Measurements from ENCODE around the gene IQGAP2.

Gene IQGAP2

DNA sequence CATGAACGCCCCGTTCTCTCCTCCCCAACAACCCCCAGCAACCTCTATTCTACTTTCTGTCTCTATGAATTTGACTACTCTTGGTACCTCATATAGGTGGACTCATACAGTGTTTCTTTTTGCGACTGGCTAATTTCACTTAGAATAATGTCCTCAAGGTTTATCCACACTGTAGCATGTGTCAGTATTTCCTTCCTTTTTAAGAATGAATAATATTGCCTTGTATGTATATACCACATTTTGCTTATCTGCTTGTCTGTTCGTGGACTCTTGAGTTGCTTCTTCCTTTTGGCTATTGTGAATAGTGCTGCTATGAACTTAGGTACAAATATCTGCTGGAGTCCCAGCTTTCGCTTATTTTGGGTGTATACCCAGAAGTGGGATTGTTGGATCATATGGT, 42.7 kb downstream of the IQGAP2 start:
- Histone ChIP-seq H3K9ac (ENCODE audit: low read length in 5 of 5) (no peak overlapping the region), H3K4me1 (ENCODE audit: control insufficient read depth in 5 of 5, insufficient read depth in 5 of 5, low read length in 5 of 5) (peaks cover 0 to 3% (median 0%) of the 10 kb centered on the region in 5 donors), H3K9me3 (ENCODE audit: control insufficient read depth in 5 of 5, low read length in 5 of 5) (no peaks in the 10 kb centered on the region), H3K27me3 (ENCODE audit: control insufficient read depth in 5 of 5, insufficient read depth in 4 of 5, low read length in 5 of 5) (no peaks in the 10 kb centered on the region), H3K36me3 (ENCODE audit: control insufficient read depth in 5 of 5, insufficient read depth in 5 of 5, low read length in 5 of 5) (no peaks in the 10 kb centered on the region), H3K4me3 (ENCODE audit: low read depth in 1 of 5, low read length in 5 of 5) (no peak overlapping the region), H3K27ac (ENCODE audit: low read depth, low read length) (no peak overlapping the region)

DNA sequence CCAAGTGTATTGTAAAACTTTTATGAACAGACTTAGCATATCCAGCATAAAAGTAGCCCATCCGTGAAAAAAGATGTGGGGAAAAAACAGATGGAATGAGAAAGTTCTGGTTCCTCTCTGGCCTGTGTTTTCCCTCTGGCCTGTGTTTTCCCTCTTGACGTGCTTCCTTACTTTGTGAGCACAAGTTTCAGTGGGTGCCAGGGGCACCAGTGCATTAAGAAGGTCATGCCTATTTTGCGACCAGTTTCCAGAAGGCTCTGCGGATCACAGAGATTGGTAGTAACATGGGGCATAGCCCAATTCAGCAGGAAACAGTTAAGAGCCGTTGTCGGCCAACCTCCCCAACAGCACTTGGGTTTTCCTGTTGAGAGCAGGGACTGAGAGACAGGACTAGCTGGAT, 43.7 kb downstream of the IQGAP2 start:
- Histone ChIP-seq H3K27ac (ENCODE audit: low read depth, low read length) (no peak overlapping the region), H3K4me3 (ENCODE audit: low read depth in 1 of 5, low read length in 5 of 5) (no peak overlapping the region), H3K9me3 (ENCODE audit: control insufficient read depth in 5 of 5, low read length in 5 of 5) (no peaks in the 10 kb centered on the region), H3K9ac (ENCODE audit: low read length in 5 of 5) (no peak overlapping the region), H3K4me1 (ENCODE audit: control insufficient read depth in 5 of 5, insufficient read depth in 5 of 5, low read length in 5 of 5) (peaks cover 0 to 3% (median 0%) of the 10 kb centered on the region in 5 donors), H3K27me3 (ENCODE audit: control insufficient read depth in 5 of 5, insufficient read depth in 4 of 5, low read length in 5 of 5) (no peaks in the 10 kb centered on the region), H3K36me3 (ENCODE audit: control insufficient read depth in 5 of 5, insufficient read depth in 5 of 5, low read length in 5 of 5) (no peaks in the 10 kb centered on the region)

DNA sequence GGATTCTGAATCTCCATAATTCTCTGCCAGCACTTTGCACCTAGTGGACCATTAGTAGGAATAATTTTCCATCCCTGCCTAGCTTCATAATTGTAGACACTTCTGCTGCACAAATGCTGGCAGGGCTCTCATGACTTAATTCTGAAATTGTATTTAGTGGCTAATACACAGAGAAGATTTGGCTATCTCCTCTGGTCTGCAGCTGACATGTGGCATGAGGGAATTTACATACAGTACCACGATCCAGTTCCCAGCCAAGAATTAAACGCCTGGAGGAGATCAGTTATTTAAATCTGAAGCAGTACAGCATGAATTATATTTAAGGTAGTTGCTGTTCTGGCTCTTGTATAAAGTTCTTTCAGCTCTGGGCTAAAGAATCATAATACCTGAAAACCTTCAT, 46.5 kb downstream of the IQGAP2 start:
- Histone ChIP-seq H3K27ac (ENCODE audit: low read depth, low read length) (no peak overlapping the region), H3K9ac (ENCODE audit: low read length in 5 of 5) (no peak overlapping the region), H3K36me3 (ENCODE audit: control insufficient read depth in 5 of 5, insufficient read depth in 5 of 5, low read length in 5 of 5) (no peaks in the 10 kb centered on the region), H3K27me3 (ENCODE audit: control insufficient read depth in 5 of 5, insufficient read depth in 4 of 5, low read length in 5 of 5) (no peaks in the 10 kb centered on the region), H3K4me1 (ENCODE audit: control insufficient read depth in 5 of 5, insufficient read depth in 5 of 5, low read length in 5 of 5) (peaks cover 0 to 3% (median 0%) of the 10 kb centered on the region in 5 donors), H3K4me3 (ENCODE audit: low read depth in 1 of 5, low read length in 5 of 5) (no peak overlapping the region), H3K9me3 (ENCODE audit: control insufficient read depth in 5 of 5, low read length in 5 of 5) (no peaks in the 10 kb centered on the region)

DNA sequence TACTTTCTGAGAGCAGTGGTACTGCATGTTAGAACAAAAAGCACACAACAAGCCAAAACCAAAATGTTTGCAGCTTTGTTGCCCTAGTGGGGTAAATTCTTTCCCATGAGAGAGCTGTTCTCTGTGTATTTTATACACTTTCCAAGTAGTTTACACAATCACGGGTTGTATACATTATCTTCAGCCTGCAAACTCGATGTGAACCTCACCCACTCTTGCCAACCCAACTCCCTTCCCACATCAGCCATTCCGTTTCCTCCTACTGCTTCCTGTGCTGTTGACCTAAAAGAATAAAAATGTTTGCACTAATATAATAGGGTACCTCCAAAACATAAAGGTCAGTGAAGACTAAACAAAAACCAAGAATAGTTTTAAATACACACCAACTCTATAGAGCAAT, 47.0 kb downstream of the IQGAP2 start:
- Histone ChIP-seq H3K27ac (ENCODE audit: low read depth, low read length) (no peak overlapping the region), H3K9ac (ENCODE audit: low read length in 5 of 5) (no peak overlapping the region), H3K9me3 (ENCODE audit: control insufficient read depth in 5 of 5, low read length in 5 of 5) (no peaks in the 10 kb centered on the region), H3K4me3 (ENCODE audit: low read depth in 1 of 5, low read length in 5 of 5) (no peak overlapping the region), H3K27me3 (ENCODE audit: control insufficient read depth in 5 of 5, insufficient read depth in 4 of 5, low read length in 5 of 5) (no peaks in the 10 kb centered on the region), H3K4me1 (ENCODE audit: control insufficient read depth in 5 of 5, insufficient read depth in 5 of 5, low read length in 5 of 5) (peaks cover 0 to 3% (median 0%) of the 10 kb centered on the region in 5 donors), H3K36me3 (ENCODE audit: control insufficient read depth in 5 of 5, insufficient read depth in 5 of 5, low read length in 5 of 5) (no peaks in the 10 kb centered on the region)

- no peak overlapping the region for H3K4me3 ChIP-seq (ENCODE audit: low read depth in 1 of 5, low read length in 5 of 5)
- H3K9ac ChIP-seq (ENCODE audit: low read length in 5 of 5) = no peak overlapping the region
Measured at GRCh38 chr5:76451031-76451701, 48.1 kb downstream of the IQGAP2 start.

GRCh38 chr5:76455531-76456133, 52.5 kb downstream of the IQGAP2 start:
- H3K27ac ChIP-seq (ENCODE audit: low read depth, low read length) = no peak overlapping the region
- H3K4me3 ChIP-seq (ENCODE audit: low read depth in 1 of 5, low read length in 5 of 5) = no peak overlapping the region
- H3K9me3 ChIP-seq (ENCODE audit: control insufficient read depth in 5 of 5, low read length in 5 of 5) = no peaks in the 10 kb centered on the region
- no peaks in the 10 kb centered on the region for H3K4me1 ChIP-seq (ENCODE audit: control insufficient read depth in 5 of 5, insufficient read depth in 5 of 5, low read length in 5 of 5)
- H3K9ac ChIP-seq (ENCODE audit: low read length in 5 of 5) = no peak overlapping the region
- no peaks in the 10 kb centered on the region for H3K27me3 ChIP-seq (ENCODE audit: control insufficient read depth in 5 of 5, insufficient read depth in 4 of 5, low read length in 5 of 5)
- H3K36me3 ChIP-seq (ENCODE audit: control insufficient read depth in 5 of 5, insufficient read depth in 5 of 5, low read length in 5 of 5) = no peaks in the 10 kb centered on the region

More at GRCh38 chr5:76451031-76451701, 48.1 kb downstream of the IQGAP2 start:
- Histone ChIP-seq H3K9me3 (ENCODE audit: control insufficient read depth in 5 of 5, low read length in 5 of 5) (no peaks in the 10 kb centered on the region), H3K4me1 (ENCODE audit: control insufficient read depth in 5 of 5, insufficient read depth in 5 of 5, low read length in 5 of 5) (peaks cover 0 to 3% (median 0%) of the 10 kb centered on the region in 5 donors), H3K36me3 (ENCODE audit: control insufficient read depth in 5 of 5, insufficient read depth in 5 of 5, low read length in 5 of 5) (no peaks in the 10 kb centered on the region), H3K27ac (ENCODE audit: low read depth, low read length) (no peak overlapping the region), H3K27me3 (ENCODE audit: control insufficient read depth in 5 of 5, insufficient read depth in 4 of 5, low read length in 5 of 5) (no peaks in the 10 kb centered on the region)

- H3K27ac ChIP-seq (ENCODE audit: low read depth, low read length) = no peak overlapping the region
- H3K9me3 ChIP-seq (ENCODE audit: control insufficient read depth in 5 of 5, low read length in 5 of 5) = no peaks in the 10 kb centered on the region
- no peaks in the 10 kb centered on the region for H3K27me3 ChIP-seq (ENCODE audit: control insufficient read depth in 5 of 5, insufficient read depth in 4 of 5, low read length in 5 of 5)
- H3K4me3 ChIP-seq (ENCODE audit: low read depth in 1 of 5, low read length in 5 of 5) = no peak overlapping the region
- H3K36me3 ChIP-seq (ENCODE audit: control insufficient read depth in 5 of 5, insufficient read depth in 5 of 5, low read length in 5 of 5) = no peaks in the 10 kb centered on the region
- H3K4me1 ChIP-seq (ENCODE audit: control insufficient read depth in 5 of 5, insufficient read depth in 5 of 5, low read length in 5 of 5) = no peaks in the 10 kb centered on the region
- no peak overlapping the region for H3K9ac ChIP-seq (ENCODE audit: low read length in 5 of 5)
Measured at GRCh38 chr5:76456258-76456657, 53.2 kb downstream of the IQGAP2 start.

GRCh38 chr5:76457674-76458485, 54.8 kb downstream of the IQGAP2 start:
- no peak overlapping the region for H3K27ac ChIP-seq (ENCODE audit: low read depth, low read length)
- H3K4me3 ChIP-seq (ENCODE audit: low read depth in 1 of 5, low read length in 5 of 5) = no peak overlapping the region
- peaks cover 0 to 8% (median 0%) of the 10 kb centered on the region in 5 donors for H3K36me3 ChIP-seq (ENCODE audit: control insufficient read depth in 5 of 5, insufficient read depth in 5 of 5, low read length in 5 of 5)
- no peaks in the 10 kb centered on the region for H3K4me1 ChIP-seq (ENCODE audit: control insufficient read depth in 5 of 5, insufficient read depth in 5 of 5, low read length in 5 of 5)
- H3K27me3 ChIP-seq (ENCODE audit: control insufficient read depth in 5 of 5, insufficient read depth in 4 of 5, low read length in 5 of 5) = peaks cover 0 to 4% (median 0%) of the 10 kb centered on the region in 5 donors
- H3K9me3 ChIP-seq (ENCODE audit: control insufficient read depth in 5 of 5, low read length in 5 of 5) = no peaks in the 10 kb centered on the region
- no peak overlapping the region for H3K9ac ChIP-seq (ENCODE audit: low read length in 5 of 5)

DNA sequence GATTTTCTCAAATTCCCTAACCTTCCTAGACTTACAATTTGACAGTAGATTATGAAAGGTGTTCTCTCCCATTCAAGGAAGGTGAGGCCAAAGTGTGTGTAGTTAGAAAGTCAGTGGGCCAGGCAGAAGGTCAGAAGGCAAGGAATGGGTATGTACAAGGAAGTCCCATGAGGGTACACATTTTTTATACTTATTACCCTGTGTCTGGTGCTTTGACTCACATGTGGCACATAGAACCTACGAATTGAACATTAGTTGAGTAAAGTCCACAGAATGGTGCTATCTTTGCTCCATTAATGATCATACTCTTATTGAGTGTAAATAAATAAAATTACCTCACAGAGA, 55.4 kb downstream of the IQGAP2 start:
- H3K4me3 ChIP-seq (ENCODE audit: low read depth in 1 of 5, low read length in 5 of 5) = no peak overlapping the region
- H3K9me3 ChIP-seq (ENCODE audit: control insufficient read depth in 5 of 5, low read length in 5 of 5) = no peaks in the 10 kb centered on the region
- H3K4me1 ChIP-seq (ENCODE audit: control insufficient read depth in 5 of 5, insufficient read depth in 5 of 5, low read length in 5 of 5) = no peaks in the 10 kb centered on the region
- H3K9ac ChIP-seq (ENCODE audit: low read length in 5 of 5) = no peak overlapping the region
- H3K36me3 ChIP-seq (ENCODE audit: control insufficient read depth in 5 of 5, insufficient read depth in 5 of 5, low read length in 5 of 5) = peaks cover 0 to 8% (median 0%) of the 10 kb centered on the region in 5 donors
- peaks cover 0 to 4% (median 0%) of the 10 kb centered on the region in 5 donors for H3K27me3 ChIP-seq (ENCODE audit: control insufficient read depth in 5 of 5, insufficient read depth in 4 of 5, low read length in 5 of 5)
- no peak overlapping the region for H3K27ac ChIP-seq (ENCODE audit: low read depth, low read length)

GRCh38 chr5:76460104-76460503, 57.0 kb downstream of the IQGAP2 start:
- Histone ChIP-seq H3K36me3 (ENCODE audit: control insufficient read depth in 5 of 5, insufficient read depth in 5 of 5, low read length in 5 of 5) (peaks cover 0 to 8% (median 0%) of the 10 kb centered on the region in 5 donors), H3K27ac (ENCODE audit: low read depth, low read length) (no peak overlapping the region), H3K9ac (ENCODE audit: low read length in 5 of 5) (no peak overlapping the region), H3K4me3 (ENCODE audit: low read depth in 1 of 5, low read length in 5 of 5) (no peak overlapping the region), H3K4me1 (ENCODE audit: control insufficient read depth in 5 of 5, insufficient read depth in 5 of 5, low read length in 5 of 5) (no peaks in the 10 kb centered on the region), H3K9me3 (ENCODE audit: control insufficient read depth in 5 of 5, low read length in 5 of 5) (no peaks in the 10 kb centered on the region), H3K27me3 (ENCODE audit: control insufficient read depth in 5 of 5, insufficient read depth in 4 of 5, low read length in 5 of 5) (peaks cover 0 to 4% (median 0%) of the 10 kb centered on the region in 5 donors)
